Measurements from ENCODE around the gene LCLAT1. TPM values are rescaled to one million over a fixed set of nuclear protein-coding genes. Genes with fewer than 3 reads are reported as not detected.

The LCLAT1 gene
- total RNA-seq, 1 donor from 2014 or later, result 13.0 TPM

- Histone ChIP-seq H3K27me3 (ENCODE audit: low read depth) (no peaks in the 10 kb centered on the region), H3K9me3 (no peaks in the 10 kb centered on the region), H3K36me3 (no peaks in the 10 kb centered on the region), H3K27ac (no peak overlapping the region), H3K4me3 (no peak overlapping the region), H3K4me1 (peaks cover 24% of the 10 kb centered on the region)
- no peak for TF ChIP-seq CTCF (IDR thresholded peaks at IDR 0.05)
- DNase-seq (no peak), ATAC-seq (no peak)
- intact Hi-C loops (cut with DNase I), result no loop called here
These were observed 35.0 kb downstream of the LCLAT1 start for GRCh38 chr2:30482011-30482410.

GRCh38 chr2:30484145-30484544, 37.1 kb downstream of the LCLAT1 start:
- no peak for ATAC-seq
- Histone ChIP-seq H3K36me3 (no peaks in the 10 kb centered on the region), H3K27me3 (ENCODE audit: low read depth) (no peaks in the 10 kb centered on the region), H3K4me3 (no peak overlapping the region), H3K9me3 (no peaks in the 10 kb centered on the region), H3K4me1 (peaks cover 32% of the 10 kb centered on the region), H3K27ac (no peak overlapping the region)
- DNase-seq, result no peak
- intact Hi-C loops (cut with DNase I), result no loop called here
- TF ChIP-seq CTCF (IDR thresholded peaks at IDR 0.05), result no peak

- no peaks in the 10 kb centered on the region for H3K27me3 ChIP-seq (ENCODE audit: low read depth)
- no peak overlapping the region for H3K4me3 ChIP-seq
- no peak for TF ChIP-seq CTCF (IDR thresholded peaks at IDR 0.05)
- H3K4me1 ChIP-seq, result peaks cover 32% of the 10 kb centered on the region
- no peaks in the 10 kb centered on the region for H3K36me3 ChIP-seq
- intact Hi-C loops (cut with DNase I), result no loop called here
- no peak overlapping the region for H3K27ac ChIP-seq
- DNase-seq (no peak), ATAC-seq (no peak)
- H3K9me3 ChIP-seq, result no peaks in the 10 kb centered on the region
These were observed 37.9 kb downstream of the LCLAT1 start for GRCh38 chr2:30484995-30485394.

GRCh38 chr2:30486655-30487054, 39.6 kb downstream of the LCLAT1 start:
- no peak for ATAC-seq
- intact Hi-C loops (cut with DNase I), result no loop called here
- H3K4me1 ChIP-seq, result peaks cover 27% of the 10 kb centered on the region
- no peaks in the 10 kb centered on the region for H3K36me3 ChIP-seq
- no peak overlapping the region for H3K27ac ChIP-seq
- H3K4me3 ChIP-seq, result no peak overlapping the region
- DNase-seq, result no peak
- H3K27me3 ChIP-seq (ENCODE audit: low read depth), result no peaks in the 10 kb centered on the region
- no peak for TF ChIP-seq CTCF (IDR thresholded peaks at IDR 0.05)
- H3K9me3 ChIP-seq, result no peaks in the 10 kb centered on the region

- no peak overlapping the region for H3K4me3 ChIP-seq
- ATAC-seq (peak; percentile 18 to 81), DNase-seq (no peak)
- intact Hi-C loops (cut with DNase I), result no loop called here
- TF ChIP-seq CTCF (IDR thresholded peaks at IDR 0.05), result no peak
- no peaks in the 10 kb centered on the region for H3K36me3 ChIP-seq
- no peak overlapping the region for H3K27ac ChIP-seq
- H3K27me3 ChIP-seq (ENCODE audit: low read depth), result no peaks in the 10 kb centered on the region
- H3K4me1 ChIP-seq, result peaks cover 23% of the 10 kb centered on the region
- no peaks in the 10 kb centered on the region for H3K9me3 ChIP-seq
These were observed 40.6 kb downstream of the LCLAT1 start for GRCh38 chr2:30487603-30488002.
